HepG2 (cell line): ENCODE data around the gene ITGB6. TPM values are rescaled to one million over a fixed set of nuclear protein-coding genes. Genes with fewer than 3 reads are reported as not detected.
A peak's percentile ranks its signal among the peaks of the same experiment; 100 is the strongest.

ENCODE experiments used
- ATAC-seq: fragments of 200-7000 bp; cut with Tn5 transposase; 3 replicates; pipeline ENCODE4 v1.9.1; 2020; ENCODE audit warnings: mild to moderate bottlenecking, moderate library complexity
- BruUV-seq: library from RNA; stranded (reverse); fragments of 400-500 nt; replicated peaks from 2 replicates; lab custom pipeline; 2021; lab: Mats Ljungman, UMichigan
- CTCF ChIA-PET: fragments of 300-600 bp; formaldehyde crosslinking; extraction: SDS; loops from one replicate; lab custom pipeline; 2021; ENCODE audit warnings: low total read pairs, inconsistent platforms, low intra/inter-chr PET ratio; lab: Yijun Ruan, JAX
- POLR2A ChIA-PET: fragments of 350-600 bp; sonication (Branson Sonifier 250); formaldehyde crosslinking; loops from one replicate; lab custom pipeline; 2020; ENCODE audit warnings: antibody characterized with exemption, inconsistent platforms; lab: Yijun Ruan, JAX
- DNase-seq: peaks from one replicate; pipeline ENCODE4 v3.0.0-alpha.2; 2015; ENCODE audit warnings: low spot score
- FAIRE-seq: peaks from 3 replicates; lab custom pipeline; 2011; peaks lifted over from hg19 to GRCh38; lab: Jason Lieb, UNC
- H2AFZ ChIP-seq: one replicate; pipeline ENCODE4 v1.6.1; 2011; ENCODE audit warnings: low read length, inconsistent platforms
- H3K27ac ChIP-seq: fragments of 300-600 bp; 3 replicates; pipeline ENCODE4 v1.8.0; 2011; ENCODE audit warnings: mixed run types, mild to moderate bottlenecking, mixed read lengths, low read length, inconsistent platforms; ENCODE audit not compliant: insufficient read depth; ENCODE audit errors: extremely low read length
- H3K27me3 ChIP-seq, 2 experiments: fragments of 200-600 bp in 1 of 2; 2 replicates in 1 of 2; 3 replicates in 1 of 2; pipeline versions ENCODE4 v1.6.0 to v1.8.0; 2011; ENCODE audit warnings: low read length in 2 of 2, mild to moderate bottlenecking in 2 of 2, moderate library complexity in 2 of 2, inconsistent platforms in 1 of 2; ENCODE audit not compliant: insufficient read depth in 2 of 2, control insufficient read depth in 1 of 2
- H3K36me3 ChIP-seq, 2 experiments: fragments of 200-600 bp in 1 of 2; replicated peaks in 1 of 2; 2 replicates in 1 of 2; 3 replicates in 1 of 2; pipeline versions ENCODE4 v1.5.1 to v1.8.0; 2011; ENCODE audit warnings: low read length in 2 of 2, inconsistent platforms in 1 of 2; ENCODE audit not compliant: insufficient read depth in 2 of 2, control insufficient read depth in 1 of 2
- H3K4me1 ChIP-seq: 2 replicates; pipeline ENCODE4 v1.5.1; 2012; ENCODE audit warnings: low read length, inconsistent platforms; ENCODE audit not compliant: insufficient read depth
- H3K4me2 ChIP-seq: 2 replicates; pipeline ENCODE4 v1.6.0; 2011; ENCODE audit warnings: low read depth, low read length, inconsistent platforms
- H3K4me3 ChIP-seq, 3 experiments: fragments of 200-600 bp in 1 of 3; sonication (generic), shearing (Covaris generic) in 1 of 3; replicated peaks in 1 of 3; 2 replicates each; pipeline ENCODE4 v1.5.1; 2011 to 2016; ENCODE audit warnings: low read length in 3 of 3, inconsistent platforms in 2 of 3, low read depth in 2 of 3, mild to moderate bottlenecking in 2 of 3, control low read depth in 1 of 3, mixed read lengths in 1 of 3; ENCODE audit not compliant: insufficient read depth in 1 of 3
- H3K79me2 ChIP-seq: one replicate; pipeline ENCODE4 v1.6.1; 2011; ENCODE audit warnings: low read length, inconsistent platforms; ENCODE audit not compliant: insufficient read depth
- H3K9ac ChIP-seq: 2 replicates; pipeline ENCODE4 v1.6.0; 2011; ENCODE audit warnings: mild to moderate bottlenecking, low read depth, low read length, inconsistent platforms; ENCODE audit not compliant: insufficient read depth
- H3K9me3 ChIP-seq: 2 replicates; pipeline ENCODE4 v1.5.1; 2012; ENCODE audit warnings: mild to moderate bottlenecking, low read length
- H4K20me1 ChIP-seq: 2 replicates; pipeline ENCODE4 v1.6.0; 2011; ENCODE audit warnings: inconsistent platforms, mild to moderate bottlenecking, low read length, moderate library complexity; ENCODE audit not compliant: insufficient read depth
- CEBPB ChIP-seq: IDR thresholded peaks from 2 replicates; pipeline ENCODE4 v1.6.1; 2011; ENCODE audit warnings: low read depth, low read length, improper control_type of control experiment, borderline replicate concordance
- DNMT1 ChIP-seq: sonication (generic); formaldehyde crosslinking; IDR thresholded peaks from 2 replicates; pipeline ENCODE4 v1.5.1; 2020; ENCODE audit warnings: mild to moderate bottlenecking, missing genetic modification reagents
- FOXP1 ChIP-seq, 2 experiments: fragments of 450-650 bp in 1 of 2; IDR thresholded peaks; 2 replicates each; pipeline ENCODE4 v1.6.1; 2017 to 2018; ENCODE audit warnings: antibody characterized with exemption in 1 of 2
- HOXA3 ChIP-seq: sonication (generic); formaldehyde crosslinking; IDR thresholded peaks from 2 replicates; pipeline ENCODE4 v1.5.0; 2020; ENCODE audit warnings: missing genetic modification reagents
- KLF9 ChIP-seq: IDR thresholded peaks from 2 replicates; pipeline ENCODE4 v1.6.1; 2016; ENCODE audit warnings: low read depth
- TAF15 ChIP-seq: fragments of 200-400 bp; formaldehyde crosslinking; IDR thresholded peaks from one replicate; pipeline ENCODE4 v1.6.1; 2018; ENCODE audit warnings: mild to moderate bottlenecking, low read depth, low read length; ENCODE audit not compliant: poor library complexity, severe bottlenecking
- ZFP1 ChIP-seq: IDR thresholded peaks from 2 replicates; pipeline ENCODE4 v1.6.1; 2016
- ZNF234 ChIP-seq: sonication (generic); formaldehyde crosslinking; conservative IDR thresholded peaks from 2 replicates; pipeline ENCODE4 v1.5.1; 2020; ENCODE audit warnings: mild to moderate bottlenecking, missing genetic modification reagents
- ZNF256 ChIP-seq: sonication (generic); formaldehyde crosslinking; conservative IDR thresholded peaks from 2 replicates; pipeline ENCODE4 v1.4.0; 2020; ENCODE audit warnings: missing genetic modification reagents
- ZNF761 ChIP-seq: sonication (generic); formaldehyde crosslinking; conservative IDR thresholded peaks from 2 replicates; pipeline ENCODE4 v1.4.0; 2020; ENCODE audit warnings: mild to moderate bottlenecking, missing genetic modification reagents
- WGBS: methylation state at CpG from one replicate; pipeline ENCODE4 v1.1.6; 2017; ENCODE audit warnings: low lambda C conversion rate; 5-methylcytosine and 5-hydroxymethylcytosine counted together
- in situ Hi-C: cut with HindIII; loops from 2 replicates; pipeline ENCODE4 v1.10.0; 2017; ENCODE audit warnings: low pct_unique_long_range_greater_than_20kb; ENCODE audit not compliant: extremely low pct_ligation_motif_present
- intact Hi-C: fragments of 100-400 bp; cut with micrococcal nuclease; formaldehyde crosslinking; loops from one replicate; pipeline ENCODE4 v1.10.0; 2022; ENCODE audit not compliant: unreplicated experiment
- polyA plus RNA-seq, 8 experiments: library from polyadenylated mRNA; depleted of rRNA in 3 of 8; stranded (reverse) in 7 of 8; unstranded in 1 of 8; fragments of >200 nt; fragmentation: Illumina TruSeq in 4 of 8; extraction: Trizol in 4 of 8; gene quantifications; 2 replicates each; pipeline versions ENCODE4 v1.2.1 to v1.2.3, GENCODE V29; 2011 to 2016; ENCODE audit warnings: low read depth in 4 of 8, missing spikeins in 1 of 8, mixed read lengths in 1 of 8; ENCODE audit not compliant: insufficient read depth in 1 of 8
- total RNA-seq, 5 experiments: library from RNA; depleted of rRNA; stranded (reverse); fragments of >200 nt; fragmentation: Illumina TruSeq; extraction: Trizol; gene quantifications; 2 replicates each; pipeline ENCODE4 v1.2.3, GENCODE V29; 2016; ENCODE audit warnings: low read depth in 1 of 5
- TF ChIP-seq, protein P1 (sequence below): sonication (generic); formaldehyde crosslinking; IDR thresholded peaks from 2 replicates; pipeline ENCODE4 v1.5.0; 2020; ENCODE audit warnings: mild to moderate bottlenecking, missing genetic modification reagents, moderate library complexity
- TF ChIP-seq, protein P2 (sequence below): sonication (generic); formaldehyde crosslinking; IDR thresholded peaks from 2 replicates; pipeline ENCODE4 v1.4.0; 2020; ENCODE audit warnings: mild to moderate bottlenecking, missing genetic modification reagents
- TF ChIP-seq, protein P3 (sequence below), 2 experiments: sonication (generic) in 1 of 2; formaldehyde crosslinking in 1 of 2; IDR thresholded peaks; 2 replicates each; pipeline versions ENCODE4 v1.4.0 to v1.6.1; 2016 to 2020; ENCODE audit warnings: borderline replicate concordance in 1 of 2, low read depth in 1 of 2, mild to moderate bottlenecking in 1 of 2, missing genetic modification reagents in 1 of 2

Gene ITGB6
- total and polyA plus RNA-seq, 2 of the 13 experiments (the other 11 are each of a cell fraction or from before 2014, with no cell fraction given), result not detected

DNA sequence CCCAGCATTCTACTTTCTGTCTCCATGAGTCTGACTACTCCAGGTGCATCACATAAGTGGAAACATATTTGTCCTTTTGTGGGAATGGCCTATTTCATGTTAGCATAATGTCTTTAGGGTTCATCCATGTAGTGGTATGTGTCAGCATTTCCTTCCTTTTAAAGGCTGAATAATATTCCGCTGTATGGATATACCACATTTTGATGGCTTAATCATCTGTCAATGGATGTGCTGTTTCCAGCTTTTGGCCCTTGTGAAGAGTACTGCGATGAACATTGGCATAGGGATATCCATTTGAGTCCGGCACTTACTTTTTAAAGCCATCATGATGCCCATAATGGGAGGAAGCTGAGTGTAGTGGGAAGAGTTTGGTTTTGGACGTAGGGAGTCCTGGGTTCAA lies 6.4 kb upstream of the ITGB6 start:
- H3K4me1 ChIP-seq, result peaks cover 15% of the 10 kb centered on the region
- in situ Hi-C loops, result no loop called here
- 0 out of 5 replicates have a peak, but pooled peaks cover 0 to 4% of the 10 kb centered on the region in 2 experiments for H3K27me3 ChIP-seq
- intact Hi-C loops, result no loop called here
- H3K4me2 ChIP-seq, result no peak overlapping the region
- DNase-seq, result no peak
- POLR2A ChIA-PET, result no interaction called here
- no peaks in the 10 kb centered on the region for H3K79me2 ChIP-seq
- H4K20me1 ChIP-seq, result no peaks in the 10 kb centered on the region
- CTCF ChIA-PET, result no interaction called here
- no peak for ATAC-seq
- BruUV-seq, result no TSS peak
- H3K9ac ChIP-seq, result no peak overlapping the region
- H3K27ac ChIP-seq, result no peak overlapping the region
- peak; percentile 15 for FAIRE-seq
- no peak overlapping the region for H3K4me3 ChIP-seq
- H3K36me3 ChIP-seq, result no peaks in the 10 kb centered on the region
- H3K9me3 ChIP-seq, result no peaks in the 10 kb centered on the region
- no peak overlapping the region for H2AFZ ChIP-seq
- 74% methylated on average over 4 of the region's 4 CpGs for WGBS
- TF ChIP-seq, protein P1, sequence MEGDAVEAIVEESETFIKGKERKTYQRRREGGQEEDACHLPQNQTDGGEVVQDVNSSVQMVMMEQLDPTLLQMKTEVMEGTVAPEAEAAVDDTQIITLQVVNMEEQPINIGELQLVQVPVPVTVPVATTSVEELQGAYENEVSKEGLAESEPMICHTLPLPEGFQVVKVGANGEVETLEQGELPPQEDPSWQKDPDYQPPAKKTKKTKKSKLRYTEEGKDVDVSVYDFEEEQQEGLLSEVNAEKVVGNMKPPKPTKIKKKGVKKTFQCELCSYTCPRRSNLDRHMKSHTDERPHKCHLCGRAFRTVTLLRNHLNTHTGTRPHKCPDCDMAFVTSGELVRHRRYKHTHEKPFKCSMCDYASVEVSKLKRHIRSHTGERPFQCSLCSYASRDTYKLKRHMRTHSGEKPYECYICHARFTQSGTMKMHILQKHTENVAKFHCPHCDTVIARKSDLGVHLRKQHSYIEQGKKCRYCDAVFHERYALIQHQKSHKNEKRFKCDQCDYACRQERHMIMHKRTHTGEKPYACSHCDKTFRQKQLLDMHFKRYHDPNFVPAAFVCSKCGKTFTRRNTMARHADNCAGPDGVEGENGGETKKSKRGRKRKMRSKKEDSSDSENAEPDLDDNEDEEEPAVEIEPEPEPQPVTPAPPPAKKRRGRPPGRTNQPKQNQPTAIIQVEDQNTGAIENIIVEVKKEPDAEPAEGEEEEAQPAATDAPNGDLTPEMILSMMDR (CRISPR knock-in tag), result no peak
- TF ChIP-seq ZNF256 (CRISPR knock-in tag) (no peak), CEBPB (no peak), FOXP1 (IDR thresholded peaks at IDR 0.05) (no peak), FOXP1 (CRISPR knock-in tag; IDR thresholded peaks at IDR 0.05) (no peak), ZNF234 (CRISPR knock-in tag) (no peak), TAF15 (no peak), KLF9 (CRISPR knock-in tag) (no peak), ZNF761 (no peak), HOXA3 (CRISPR knock-in tag) (no peak), ZFP1 (CRISPR knock-in tag) (no peak), DNMT1 (no peak)
- TF ChIP-seq, protein P2, sequence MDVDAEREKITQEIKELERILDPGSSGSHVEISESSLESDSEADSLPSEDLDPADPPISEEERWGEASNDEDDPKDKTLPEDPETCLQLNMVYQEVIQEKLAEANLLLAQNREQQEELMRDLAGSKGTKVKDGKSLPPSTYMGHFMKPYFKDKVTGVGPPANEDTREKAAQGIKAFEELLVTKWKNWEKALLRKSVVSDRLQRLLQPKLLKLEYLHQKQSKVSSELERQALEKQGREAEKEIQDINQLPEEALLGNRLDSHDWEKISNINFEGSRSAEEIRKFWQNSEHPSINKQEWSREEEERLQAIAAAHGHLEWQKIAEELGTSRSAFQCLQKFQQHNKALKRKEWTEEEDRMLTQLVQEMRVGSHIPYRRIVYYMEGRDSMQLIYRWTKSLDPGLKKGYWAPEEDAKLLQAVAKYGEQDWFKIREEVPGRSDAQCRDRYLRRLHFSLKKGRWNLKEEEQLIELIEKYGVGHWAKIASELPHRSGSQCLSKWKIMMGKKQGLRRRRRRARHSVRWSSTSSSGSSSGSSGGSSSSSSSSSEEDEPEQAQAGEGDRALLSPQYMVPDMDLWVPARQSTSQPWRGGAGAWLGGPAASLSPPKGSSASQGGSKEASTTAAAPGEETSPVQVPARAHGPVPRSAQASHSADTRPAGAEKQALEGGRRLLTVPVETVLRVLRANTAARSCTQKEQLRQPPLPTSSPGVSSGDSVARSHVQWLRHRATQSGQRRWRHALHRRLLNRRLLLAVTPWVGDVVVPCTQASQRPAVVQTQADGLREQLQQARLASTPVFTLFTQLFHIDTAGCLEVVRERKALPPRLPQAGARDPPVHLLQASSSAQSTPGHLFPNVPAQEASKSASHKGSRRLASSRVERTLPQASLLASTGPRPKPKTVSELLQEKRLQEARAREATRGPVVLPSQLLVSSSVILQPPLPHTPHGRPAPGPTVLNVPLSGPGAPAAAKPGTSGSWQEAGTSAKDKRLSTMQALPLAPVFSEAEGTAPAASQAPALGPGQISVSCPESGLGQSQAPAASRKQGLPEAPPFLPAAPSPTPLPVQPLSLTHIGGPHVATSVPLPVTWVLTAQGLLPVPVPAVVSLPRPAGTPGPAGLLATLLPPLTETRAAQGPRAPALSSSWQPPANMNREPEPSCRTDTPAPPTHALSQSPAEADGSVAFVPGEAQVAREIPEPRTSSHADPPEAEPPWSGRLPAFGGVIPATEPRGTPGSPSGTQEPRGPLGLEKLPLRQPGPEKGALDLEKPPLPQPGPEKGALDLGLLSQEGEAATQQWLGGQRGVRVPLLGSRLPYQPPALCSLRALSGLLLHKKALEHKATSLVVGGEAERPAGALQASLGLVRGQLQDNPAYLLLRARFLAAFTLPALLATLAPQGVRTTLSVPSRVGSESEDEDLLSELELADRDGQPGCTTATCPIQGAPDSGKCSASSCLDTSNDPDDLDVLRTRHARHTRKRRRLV (CRISPR knock-in tag), result no peak
- TF ChIP-seq, protein P3, sequence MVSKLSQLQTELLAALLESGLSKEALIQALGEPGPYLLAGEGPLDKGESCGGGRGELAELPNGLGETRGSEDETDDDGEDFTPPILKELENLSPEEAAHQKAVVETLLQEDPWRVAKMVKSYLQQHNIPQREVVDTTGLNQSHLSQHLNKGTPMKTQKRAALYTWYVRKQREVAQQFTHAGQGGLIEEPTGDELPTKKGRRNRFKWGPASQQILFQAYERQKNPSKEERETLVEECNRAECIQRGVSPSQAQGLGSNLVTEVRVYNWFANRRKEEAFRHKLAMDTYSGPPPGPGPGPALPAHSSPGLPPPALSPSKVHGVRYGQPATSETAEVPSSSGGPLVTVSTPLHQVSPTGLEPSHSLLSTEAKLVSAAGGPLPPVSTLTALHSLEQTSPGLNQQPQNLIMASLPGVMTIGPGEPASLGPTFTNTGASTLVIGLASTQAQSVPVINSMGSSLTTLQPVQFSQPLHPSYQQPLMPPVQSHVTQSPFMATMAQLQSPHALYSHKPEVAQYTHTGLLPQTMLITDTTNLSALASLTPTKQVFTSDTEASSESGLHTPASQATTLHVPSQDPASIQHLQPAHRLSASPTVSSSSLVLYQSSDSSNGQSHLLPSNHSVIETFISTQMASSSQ (IDR thresholded peaks at IDR 0.05; ENCODE audit: low read depth), result no peak
- TF ChIP-seq, protein P3 (CRISPR knock-in tag; IDR thresholded peaks at IDR 0.05; ENCODE audit: borderline replicate concordance), result no peak
